GM19328 (cell line): Measurements from ENCODE around the gene CXCR1.
A peak's percentile ranks its signal among the peaks of the same experiment; 100 is the strongest.
"Not testable (repeated sequence)": the region's sequence is repeated elsewhere in the genome, so short reads cannot be mapped to it uniquely, and the experiment has no call there.

Source experiments
- ATAC-seq: cut with Tn5 transposase; IDR thresholded peaks from one replicate; pipeline ENCODE4 v1.9.1; 2021; ENCODE audit warnings: mild to moderate bottlenecking, moderate library complexity; ENCODE audit not compliant: unreplicated experiment

Gene CXCR1

DNA sequence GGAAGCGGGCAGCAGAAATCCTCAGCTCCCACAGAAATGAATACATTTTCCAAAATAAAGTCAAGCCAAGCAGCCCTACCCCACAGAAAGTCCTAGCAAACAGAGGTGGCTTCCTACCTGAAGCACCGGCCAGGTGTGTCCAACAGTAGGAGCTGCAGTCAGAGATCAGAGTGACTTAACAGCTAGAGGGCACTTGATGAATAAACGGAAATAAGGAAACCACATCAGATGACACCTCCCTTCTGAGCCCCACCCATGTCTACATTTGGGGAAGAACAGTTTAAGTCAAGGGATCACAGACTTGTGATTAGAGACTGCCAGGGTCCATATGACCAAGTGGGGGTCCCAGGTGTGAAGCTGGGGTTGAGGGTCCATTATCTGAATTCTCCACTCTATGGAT is at the start of gene CXCR1:
Gene CXCR1 (minus strand): TSS at position 172 of the 400 bp plus-strand sequence. CDS start 1,751 bp downstream, outside the sequence.
- no peak for ATAC-seq

DNA sequence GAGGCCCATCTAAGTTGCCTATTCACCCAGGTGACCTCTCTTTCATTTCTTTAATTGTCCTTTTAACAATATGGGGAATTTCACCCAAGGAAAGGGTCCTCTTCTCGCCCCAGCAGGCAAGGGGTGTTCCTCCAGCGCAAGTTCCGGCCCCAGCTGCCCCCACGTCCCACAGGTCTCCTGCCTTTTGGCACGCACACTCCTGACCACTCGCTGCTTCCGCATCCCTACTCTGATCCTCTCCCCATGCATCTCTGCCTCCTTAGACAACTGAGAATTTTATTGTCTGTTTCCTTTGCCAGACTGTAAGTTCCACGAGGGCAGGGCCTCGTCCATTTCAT is 49.5 kb upstream of the CXCR1 start:
- no peak for ATAC-seq

DNA sequence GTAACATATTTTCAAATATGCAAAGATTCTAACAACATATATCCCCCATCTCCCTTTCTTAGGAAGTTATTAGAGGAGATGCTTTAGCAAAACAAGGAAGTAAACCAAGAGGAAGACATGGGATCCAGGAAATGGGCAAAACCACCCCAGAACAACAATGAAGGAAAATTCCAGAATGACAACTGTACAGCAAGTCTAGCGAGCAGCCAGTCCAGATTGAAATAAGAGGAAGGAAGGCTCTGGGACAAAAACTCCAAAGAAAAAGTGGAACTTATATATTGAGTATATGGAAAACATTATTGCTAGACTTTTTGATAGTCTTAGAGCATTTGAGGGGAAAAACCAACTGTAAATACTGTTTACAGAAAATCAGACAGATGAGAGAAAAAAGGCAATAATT is 47.4 kb upstream of the CXCR1 start:
- no peak for ATAC-seq

DNA sequence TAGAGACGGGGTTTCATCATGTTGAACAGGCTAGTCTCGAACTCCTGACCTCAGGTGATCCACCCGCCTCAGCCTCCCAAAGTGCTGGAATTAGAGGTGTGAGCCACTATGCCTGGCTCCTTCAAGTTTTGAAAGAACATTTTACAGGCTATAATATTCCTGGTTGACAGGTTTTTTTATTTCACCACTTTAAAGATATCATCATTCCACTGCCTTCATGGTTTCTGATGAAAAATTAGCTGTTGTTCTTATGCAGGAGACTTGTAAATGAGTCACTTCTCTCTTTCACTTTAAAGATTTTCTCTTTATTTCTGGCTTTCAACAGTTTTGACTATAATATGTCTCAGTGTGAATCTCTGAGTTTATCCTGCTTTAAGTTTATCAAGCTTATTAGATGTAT is 42.3 kb upstream of the CXCR1 start:
- ATAC-seq: no peak

DNA sequence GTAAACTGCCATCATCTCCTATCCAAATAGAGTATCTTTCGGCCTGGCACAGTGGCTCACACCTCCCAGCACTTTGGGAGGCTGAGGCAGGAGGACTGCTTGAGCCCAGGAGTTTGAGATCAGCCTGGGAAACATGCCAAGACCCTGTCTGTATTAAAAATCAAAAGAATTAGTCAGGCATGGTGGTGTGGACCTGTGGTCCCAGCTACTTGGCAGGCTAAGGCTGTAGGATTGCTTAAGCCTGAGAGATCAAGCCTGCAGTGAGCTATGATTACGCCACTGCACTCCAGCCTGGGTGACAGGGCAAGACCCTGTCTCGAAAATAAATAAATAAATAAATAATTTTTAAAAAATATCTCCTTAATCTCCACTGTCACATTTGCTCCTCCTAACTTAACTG is 35.5 kb upstream of the CXCR1 start:
- ATAC-seq: no peak

DNA sequence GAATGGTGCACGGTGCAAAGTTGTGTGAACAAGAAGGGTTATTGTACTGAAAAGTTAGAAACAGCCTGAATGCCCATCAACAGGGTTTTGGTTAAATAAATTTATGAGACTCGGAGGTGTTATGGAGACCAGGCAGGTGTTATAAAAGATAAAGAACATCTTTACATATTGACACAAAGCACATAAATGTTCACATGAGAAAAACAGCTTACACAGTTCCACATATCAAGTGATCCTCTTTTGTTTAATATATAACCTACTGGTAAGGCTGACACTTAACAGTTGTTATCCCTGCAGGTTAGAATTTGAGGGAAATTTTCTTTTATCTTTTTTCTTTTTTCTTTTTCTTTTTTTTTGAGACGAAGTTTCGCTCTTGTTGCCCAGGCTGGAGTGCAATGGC is 30.2 kb upstream of the CXCR1 start:
- ATAC-seq: no peak

DNA sequence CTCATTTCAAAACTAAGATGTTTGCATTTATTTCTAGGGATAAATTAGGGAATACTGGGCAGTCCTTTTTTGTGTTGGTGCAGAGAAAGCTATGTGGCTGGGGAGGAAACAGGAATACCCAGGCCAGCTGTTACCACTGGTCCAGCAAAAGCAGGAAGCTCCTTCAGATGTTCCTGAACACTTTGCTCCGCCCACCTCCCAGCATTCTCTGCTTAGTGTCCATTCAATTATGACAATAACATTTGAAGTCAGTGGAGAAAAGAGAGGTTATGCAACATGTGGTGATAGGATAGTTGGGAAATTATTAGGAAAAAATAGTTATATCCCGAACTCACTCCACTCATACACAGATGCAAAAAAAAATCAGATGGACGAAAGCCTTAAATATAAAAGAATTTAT is 28.1 kb upstream of the CXCR1 start:
- no peak for ATAC-seq

DNA sequence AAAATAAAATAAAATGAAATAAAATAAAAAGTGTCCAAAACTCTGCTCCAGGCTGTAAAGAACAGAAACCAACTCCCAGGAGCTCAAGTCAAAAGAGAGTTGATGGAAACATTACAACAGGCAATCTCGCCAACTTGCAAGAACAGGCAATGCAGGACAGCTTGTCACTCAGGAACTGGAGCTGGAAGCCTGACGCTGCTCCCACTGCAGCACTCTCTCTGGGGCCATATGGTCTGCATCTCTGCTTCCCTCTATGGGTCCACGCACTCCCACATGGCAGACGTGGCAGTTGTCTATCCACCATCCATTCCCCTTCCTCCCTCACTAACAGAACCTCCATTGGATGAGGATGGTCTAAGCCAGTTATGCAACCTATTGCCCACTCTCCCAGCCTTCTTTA is 26.9 kb upstream of the CXCR1 start:
- no peak for ATAC-seq

DNA sequence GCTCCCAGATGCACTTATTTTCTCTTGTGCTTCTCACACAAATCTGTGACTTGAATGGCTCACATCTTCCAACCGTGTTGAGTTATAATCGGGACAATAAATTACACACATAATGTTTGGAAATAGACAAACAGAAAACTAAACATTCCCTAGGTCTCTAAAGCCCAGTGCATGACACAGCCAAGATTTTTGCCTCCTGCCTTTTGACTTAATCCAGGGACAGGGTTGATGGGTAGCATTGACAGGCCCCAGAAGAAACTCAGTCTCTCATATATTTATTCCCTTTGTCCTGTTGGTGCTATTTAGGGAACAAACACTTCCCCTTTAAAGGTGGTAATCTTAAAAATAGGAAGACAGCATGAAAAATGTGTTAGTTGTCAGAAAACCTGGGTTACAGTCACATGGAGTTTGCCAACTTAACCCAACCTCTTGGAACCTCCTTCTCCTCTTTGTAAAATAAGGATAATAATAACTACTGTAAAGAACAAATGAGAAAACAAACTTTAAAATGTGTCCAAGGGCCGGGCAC is 26.2 kb upstream of the CXCR1 start:
- no peak for ATAC-seq

DNA sequence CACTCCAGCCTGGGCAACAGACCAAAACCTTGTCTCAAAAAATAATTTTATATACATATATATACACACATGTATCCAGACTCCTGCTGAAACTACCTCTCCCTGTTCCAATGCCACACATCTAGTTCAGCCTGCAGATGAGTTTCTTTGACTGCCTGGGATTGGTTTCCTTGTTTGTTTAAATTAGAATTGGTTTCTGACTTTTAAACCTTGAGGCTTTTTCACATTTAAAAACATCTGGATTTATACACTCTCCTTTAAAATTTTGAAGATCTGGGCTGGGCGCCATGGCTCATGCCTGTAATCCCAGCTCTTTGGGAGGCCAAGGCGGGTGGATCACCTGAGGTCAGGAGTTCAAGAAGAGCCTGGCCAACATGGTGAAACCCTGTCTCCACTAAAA is 21.8 kb upstream of the CXCR1 start:
- no peak for ATAC-seq

DNA sequence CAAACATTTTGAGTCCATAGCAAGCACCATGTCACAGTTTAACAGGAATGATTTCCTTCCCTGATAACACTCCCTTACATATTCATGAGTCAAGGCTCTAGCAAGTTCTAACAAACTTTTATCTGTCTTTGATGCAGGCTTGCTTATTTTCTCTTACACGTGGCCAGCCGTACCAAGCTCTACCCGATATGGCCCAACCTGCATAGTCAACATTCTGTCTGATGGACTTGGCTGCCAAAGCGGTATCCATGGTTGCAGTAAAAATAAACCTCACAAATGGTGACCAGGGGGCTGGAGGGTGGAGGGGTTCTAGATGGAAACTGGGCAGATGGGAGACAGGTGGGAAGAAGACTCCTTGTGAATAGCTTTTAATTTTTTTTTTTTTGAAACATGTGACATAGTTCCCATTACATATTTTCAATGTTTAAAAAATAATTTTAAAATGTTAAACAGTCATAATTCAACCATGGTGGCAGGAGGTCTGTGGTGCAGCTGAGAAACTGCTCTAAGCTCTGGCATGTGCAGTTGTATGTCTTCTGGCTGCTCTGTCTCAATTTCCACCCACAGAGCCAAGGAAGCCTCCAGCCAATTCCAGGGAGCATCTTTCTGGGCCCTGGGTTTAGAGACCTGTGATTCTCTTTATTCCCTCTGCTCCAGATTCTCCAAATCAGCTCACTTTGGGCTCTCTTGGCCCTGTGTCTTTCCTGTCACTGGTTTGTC is 20.7 kb upstream of the CXCR1 start:
- ATAC-seq: no peak

DNA sequence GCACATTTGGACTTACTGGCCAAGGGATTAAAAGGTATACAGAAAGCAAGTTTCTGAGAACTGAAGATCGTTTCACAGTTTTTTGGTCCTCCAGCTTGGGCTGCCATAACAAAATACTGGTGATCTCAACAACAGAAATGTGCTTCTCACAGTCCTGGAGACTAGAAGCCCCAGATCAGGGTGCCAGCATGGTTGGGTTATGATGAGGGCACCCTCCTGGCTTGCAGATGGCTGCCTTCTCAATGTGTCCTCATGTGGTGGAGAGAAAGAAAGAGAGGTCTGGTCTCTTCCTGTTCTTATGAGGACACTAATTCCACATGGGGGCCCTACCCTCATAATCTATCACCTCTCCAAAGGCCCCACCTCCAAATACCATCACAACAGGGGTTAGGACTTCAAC is 20.1 kb upstream of the CXCR1 start:
- ATAC-seq: no peak

DNA sequence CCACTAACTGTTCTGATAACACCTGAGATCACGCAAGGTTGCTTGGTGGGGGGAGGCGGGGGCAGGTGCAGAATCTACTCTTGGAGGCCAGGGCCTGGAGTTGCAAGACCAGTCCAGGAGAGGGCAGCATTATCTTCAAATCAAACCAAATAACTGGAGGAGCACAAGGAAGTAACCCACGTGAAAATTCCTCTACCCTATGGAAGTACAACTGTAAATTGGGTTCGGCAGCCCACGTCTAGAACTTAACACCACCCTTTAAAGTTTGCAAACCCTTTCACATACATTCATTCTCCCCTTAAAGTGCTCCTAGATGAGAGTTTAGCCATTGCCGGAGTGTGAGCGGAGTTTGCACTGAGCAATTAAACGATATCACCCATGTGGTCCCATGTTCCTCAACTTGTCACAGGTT is 19.6 kb upstream of the CXCR1 start:
- no peak for ATAC-seq

DNA sequence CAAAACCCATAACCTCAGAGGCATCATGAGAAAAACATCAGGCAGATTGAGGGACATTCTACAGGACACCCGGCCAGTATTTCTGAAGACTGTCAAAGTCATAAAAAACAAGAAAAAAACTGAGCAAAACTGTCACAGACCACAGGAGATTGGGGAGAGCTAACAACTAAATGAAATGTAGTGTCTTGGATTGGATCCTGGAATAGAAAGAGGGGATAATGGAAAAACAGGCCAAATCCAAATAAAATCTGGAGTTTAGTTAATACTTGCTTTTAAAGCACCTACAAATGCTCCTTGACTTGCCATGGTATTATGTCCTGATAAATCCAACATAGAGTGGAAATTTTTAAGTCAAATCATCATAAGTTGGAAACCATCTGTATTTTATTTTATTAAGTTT is 17.6 kb upstream of the CXCR1 start:
- ATAC-seq: no peak

DNA sequence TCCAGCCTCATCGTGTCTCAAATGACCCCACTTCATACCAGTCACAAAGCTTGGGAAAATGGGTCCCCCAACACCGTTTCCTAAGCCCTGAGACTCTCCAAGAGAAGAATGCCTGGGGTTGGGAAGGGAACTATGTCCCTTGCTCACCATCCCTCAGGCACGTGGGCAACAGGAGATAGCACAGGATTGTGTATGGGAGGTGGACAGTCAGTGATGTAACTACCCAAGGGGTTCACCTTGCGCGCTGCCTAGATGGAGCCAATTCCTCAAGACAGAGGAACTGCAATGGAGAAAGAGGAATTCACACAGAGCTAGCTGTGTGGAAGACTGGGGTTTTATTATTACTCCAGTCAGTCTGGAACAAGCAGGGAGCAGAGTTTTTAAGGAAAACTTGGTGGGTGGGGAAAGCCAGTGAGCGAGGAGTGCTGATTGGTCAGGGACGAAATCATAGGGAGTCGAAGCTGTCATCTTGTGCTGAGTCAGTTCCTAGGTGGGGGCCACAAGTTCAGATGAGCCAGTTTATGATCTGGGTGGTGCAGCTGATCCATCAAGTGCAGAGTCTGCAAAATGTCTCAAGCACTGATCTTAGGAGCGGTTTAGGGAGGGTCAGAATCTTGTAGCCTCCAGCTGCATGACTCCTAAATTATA is 13.8 kb upstream of the CXCR1 start:
- no peak for ATAC-seq

DNA sequence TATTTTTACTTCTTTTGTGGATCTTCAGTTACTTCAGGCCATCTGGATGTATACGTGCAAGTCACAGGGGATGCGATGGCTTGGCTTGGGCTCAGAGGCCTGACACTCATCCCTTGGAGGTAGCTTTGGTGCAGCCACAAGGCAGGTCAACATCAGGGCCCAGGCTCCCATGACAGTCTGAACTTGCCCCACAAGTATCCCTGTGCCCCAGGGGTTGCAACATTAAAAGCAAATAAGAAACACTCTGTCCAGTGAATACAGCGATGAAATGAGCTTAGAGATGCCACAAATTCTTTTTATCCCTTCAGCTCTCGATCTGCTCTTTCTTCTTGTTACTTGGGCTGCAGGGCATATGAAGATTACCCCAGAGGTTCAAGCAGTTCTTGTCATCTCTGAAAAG is 13.0 kb upstream of the CXCR1 start:
- ATAC-seq: no peak

DNA sequence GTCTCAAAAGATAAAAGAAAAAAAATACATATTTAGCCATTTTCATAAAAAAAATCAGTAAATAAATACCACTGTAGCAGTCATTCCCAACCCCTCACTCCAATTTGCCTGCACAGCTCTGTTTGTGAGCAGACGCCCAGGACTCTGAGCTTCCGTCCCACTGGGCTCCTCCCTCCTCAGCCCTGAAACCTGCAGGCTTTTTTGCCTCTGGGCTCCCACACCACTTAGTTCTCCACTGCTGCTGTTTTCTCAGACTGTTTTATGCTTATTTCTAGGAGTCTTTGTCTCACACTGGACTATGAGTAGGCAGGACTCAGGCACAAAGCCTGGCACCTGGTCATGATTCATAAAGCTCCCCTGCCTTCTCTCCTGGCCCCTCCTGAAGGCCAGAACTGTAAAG is 6.1 kb upstream of the CXCR1 start:
- no peak for ATAC-seq

DNA sequence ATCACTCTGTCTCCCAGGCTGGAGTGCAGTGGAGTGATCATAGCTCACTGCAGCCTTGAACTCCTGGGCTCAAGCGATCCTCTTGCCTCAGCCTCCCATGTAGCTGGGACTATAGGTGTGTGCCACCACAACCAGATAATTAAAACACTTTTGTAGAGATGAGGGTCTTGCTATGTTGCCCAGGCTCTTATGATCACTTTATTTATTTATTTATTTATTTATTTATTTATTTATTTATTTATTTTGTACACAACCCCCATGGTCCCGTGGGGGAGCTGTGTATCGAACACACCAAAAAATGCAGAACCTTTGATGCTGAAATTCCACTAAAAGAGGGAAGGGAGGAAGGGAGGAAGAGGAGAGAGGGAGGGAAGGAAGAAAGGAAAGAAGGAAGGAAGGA is 5.0 kb upstream of the CXCR1 start:
- ATAC-seq: not testable (repeated sequence)

DNA sequence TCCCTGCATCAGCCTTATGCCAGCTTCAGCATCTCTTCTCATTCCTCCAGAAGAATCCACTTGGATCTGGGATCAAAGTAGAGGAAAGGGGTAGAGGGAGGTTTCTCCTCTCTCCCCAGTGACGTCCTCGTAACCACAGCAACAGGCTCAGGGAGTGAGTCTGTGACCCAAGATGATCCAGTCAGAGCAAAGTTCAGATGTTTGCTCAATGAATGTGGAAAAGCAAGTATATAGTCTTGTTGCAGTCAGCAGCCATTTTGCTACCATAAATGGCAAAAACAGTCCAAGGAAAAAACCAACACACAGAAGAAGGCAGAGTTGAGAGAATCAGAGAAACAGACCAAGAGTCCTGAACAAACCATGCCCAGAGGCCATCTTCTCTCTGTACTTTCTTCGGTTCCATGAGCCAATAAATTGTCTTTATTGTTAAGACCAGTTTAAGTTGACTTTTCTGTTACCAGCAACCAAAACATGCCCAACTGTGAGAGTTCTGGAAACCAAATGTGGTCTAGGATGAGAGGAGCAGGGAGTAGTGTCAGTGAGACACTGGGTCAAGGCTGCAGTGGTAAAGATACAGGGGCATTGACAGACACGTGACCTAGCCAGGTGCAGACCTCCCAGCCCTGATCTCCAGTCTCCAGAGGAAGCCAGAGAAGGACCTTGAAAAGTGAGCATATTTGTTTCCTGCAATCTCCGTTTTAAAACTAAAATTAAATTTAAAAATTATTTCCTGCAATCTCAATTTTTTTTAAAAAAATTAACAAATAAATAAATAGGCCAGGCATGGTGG is 3.2 kb upstream of the CXCR1 start:
- ATAC-seq: no peak

DNA sequence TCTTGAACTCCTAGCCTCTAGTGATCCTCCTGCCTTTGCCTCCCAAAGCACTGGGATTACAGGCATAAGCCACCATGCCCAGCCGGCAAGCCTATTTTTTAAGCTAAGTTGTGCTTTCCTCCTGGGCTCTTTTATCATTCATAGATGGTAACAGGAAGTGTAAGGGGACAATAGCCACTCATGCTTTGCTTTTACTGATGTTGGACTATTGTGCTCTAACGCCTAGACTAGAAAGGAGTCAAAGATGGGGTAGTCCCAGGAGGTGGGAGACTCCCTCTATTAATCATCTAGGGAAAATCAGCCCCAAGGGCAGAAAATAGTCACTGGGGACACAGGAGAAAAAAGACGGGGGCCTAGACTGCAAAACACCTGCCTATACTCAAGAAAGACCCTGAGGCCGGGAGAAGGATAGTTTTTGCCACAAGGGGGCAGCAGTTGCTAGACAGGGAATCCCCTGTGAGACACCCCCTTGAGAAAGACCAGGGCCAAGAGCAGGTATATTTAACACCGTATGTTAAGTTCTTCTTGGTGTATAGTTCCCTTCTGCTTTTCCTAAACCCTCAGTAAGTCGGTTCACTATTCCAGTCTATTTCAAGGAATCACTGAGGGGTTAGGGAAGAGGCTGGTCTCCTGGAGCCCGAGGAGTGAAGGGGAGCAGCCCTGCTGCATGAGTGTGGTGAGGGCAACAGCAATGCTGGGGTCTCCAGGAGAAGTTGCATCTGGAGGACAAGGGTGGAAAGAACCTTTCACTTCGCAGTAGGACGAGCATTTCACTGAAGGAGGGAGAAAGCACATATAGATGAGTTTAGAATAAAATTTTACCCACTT is 2.1 kb upstream of the CXCR1 start:
- peak; percentile 51 for ATAC-seq

DNA sequence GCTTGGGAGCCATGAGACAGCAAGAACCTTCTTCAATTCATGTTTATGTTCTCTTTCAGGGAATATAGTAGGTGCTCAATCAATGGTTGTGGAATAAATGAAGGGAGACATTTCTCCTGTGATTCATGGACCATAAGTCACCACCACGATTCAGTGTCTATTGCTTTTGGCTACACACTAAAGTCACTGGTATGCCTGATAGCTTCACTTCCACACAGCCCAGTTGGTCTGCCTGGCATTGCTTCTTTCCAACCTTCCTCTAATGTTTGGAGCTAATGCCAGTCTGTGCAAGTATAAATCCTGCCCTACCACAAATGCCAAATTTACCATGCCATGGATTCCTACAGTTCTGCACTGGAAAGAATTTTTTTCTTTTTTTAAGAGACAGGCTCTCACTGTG is 1.3 kb upstream of the CXCR1 start:
- no peak for ATAC-seq
